ENCODE data around the gene COL6A3.

The COL6A3 gene

GRCh38 chr2:237413777-237414661 is at the start of gene COL6A3:
Gene COL6A3 (minus strand): TSS chr2:237414164. CDS start chr2:237396817, 17,347 bp downstream.
- no peak for TF ChIP-seq ZNF274 (IDR thresholded peaks at IDR 0.05; ENCODE audit: low read depth, low read length)
- H3K4me3 ChIP-seq (ENCODE audit: low read length): no peak within 1 kb of the TSS

GRCh38 chr2:237459741-237460174 is 45.8 kb upstream of the COL6A3 start:
- no peak for TF ChIP-seq ZNF274 (IDR thresholded peaks at IDR 0.05; ENCODE audit: low read depth, low read length)
- no peak overlapping the region for H3K4me3 ChIP-seq (ENCODE audit: low read length)

DNA sequence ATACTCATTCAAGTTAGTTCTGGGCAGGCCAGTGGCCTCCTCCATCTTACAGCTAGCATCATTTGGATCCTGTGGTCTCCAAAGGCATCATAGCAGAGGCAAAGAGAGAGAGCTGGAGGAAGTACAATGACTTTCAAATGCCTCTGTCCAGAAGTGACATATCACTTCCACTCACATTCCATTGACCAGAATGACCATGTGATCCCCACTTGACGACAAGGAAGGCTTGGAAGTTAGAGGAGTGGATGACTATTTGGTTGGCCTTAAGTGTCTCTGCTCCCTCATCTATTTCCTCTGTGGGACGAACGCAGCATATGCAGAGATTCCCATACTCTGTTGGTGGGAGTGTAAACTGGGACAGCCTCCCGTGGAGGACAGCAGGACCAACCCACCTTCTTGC is 45.3 kb upstream of the COL6A3 start:
- H3K4me3 ChIP-seq (ENCODE audit: low read length): no peak overlapping the region
- no peak for TF ChIP-seq ZNF274 (IDR thresholded peaks at IDR 0.05; ENCODE audit: low read depth, low read length)

GRCh38 chr2:237458519-237458918 is 44.6 kb upstream of the COL6A3 start:
- no peak overlapping the region for H3K4me3 ChIP-seq (ENCODE audit: low read length)
- no peak for TF ChIP-seq ZNF274 (IDR thresholded peaks at IDR 0.05; ENCODE audit: low read depth, low read length)

DNA sequence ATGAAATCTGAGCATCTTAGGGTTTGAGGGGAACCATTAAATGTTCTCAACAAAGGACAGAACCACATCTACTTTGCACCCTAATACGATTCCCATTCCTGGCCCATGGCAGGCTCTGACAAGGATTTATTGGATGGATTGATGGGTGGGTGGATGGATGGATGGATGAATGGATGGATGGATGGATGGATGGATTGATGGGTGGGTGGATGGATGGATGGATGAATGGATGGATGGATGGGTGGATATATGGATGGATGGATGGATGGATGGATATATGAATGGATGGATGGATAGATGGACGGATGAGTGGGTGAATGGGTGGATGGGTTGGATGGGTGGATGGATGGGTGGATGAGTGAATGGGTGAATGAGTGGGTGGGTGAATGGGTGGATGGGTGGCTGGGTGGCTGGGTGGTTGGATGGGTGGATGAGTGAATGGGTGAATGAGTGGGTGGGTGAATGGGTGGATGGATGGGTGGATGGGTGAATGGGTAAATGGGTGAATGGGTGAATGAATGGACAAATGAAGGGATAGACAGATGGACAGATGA is 43.5 kb upstream of the COL6A3 start:
- TF ChIP-seq ZNF274 (IDR thresholded peaks at IDR 0.05; ENCODE audit: low read depth, low read length): no peak
- H3K4me3 ChIP-seq (ENCODE audit: low read length): no peak overlapping the region

- TF ChIP-seq ZNF274 (IDR thresholded peaks at IDR 0.05; ENCODE audit: low read depth, low read length): no peak
- H3K4me3 ChIP-seq (ENCODE audit: low read length): no peak overlapping the region
Observed at GRCh38 chr2:237456200-237456843, 42.4 kb upstream of the COL6A3 start.

DNA sequence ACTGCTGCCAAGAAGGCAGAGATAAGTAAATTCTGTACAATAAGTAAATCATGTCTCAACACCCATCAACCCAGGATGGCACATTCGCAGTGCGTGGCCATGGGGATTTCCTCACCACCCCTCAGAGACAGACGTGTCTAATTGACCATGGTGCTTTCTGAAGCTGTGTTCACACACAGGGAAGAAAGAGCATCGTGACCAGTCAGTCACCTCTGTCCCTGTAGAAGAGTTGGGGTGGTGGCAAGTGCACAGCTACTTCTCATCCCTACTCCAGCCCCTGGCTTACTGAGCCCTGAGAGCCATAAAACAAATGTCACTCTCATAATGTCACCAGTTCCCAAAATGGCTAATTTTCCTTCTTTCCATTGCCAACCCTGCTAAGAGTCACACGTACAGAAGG is 41.8 kb upstream of the COL6A3 start:
- TF ChIP-seq ZNF274 (IDR thresholded peaks at IDR 0.05; ENCODE audit: low read depth, low read length): no peak
- H3K4me3 ChIP-seq (ENCODE audit: low read length): no peak overlapping the region

DNA sequence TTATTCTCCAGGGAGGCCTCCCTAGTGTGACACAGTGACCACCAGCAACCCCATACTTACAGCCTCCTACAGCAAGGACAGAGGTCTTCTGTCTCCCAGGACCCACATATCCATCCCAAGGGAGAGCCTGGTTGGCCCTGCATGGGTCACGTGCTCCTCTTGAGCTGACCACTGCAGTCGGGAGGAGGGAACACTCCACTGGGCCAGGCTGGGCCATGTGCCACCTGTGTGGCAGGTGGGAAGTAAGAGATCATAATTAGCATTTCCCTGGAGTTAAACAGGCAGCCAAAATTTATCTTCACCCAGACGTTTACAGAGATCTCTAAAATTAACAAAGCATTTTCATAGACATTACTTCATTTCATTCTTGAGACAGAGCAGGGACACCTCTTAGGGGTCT is 39.7 kb upstream of the COL6A3 start:
- TF ChIP-seq ZNF274 (IDR thresholded peaks at IDR 0.05; ENCODE audit: low read depth, low read length): no peak
- no peak overlapping the region for H3K4me3 ChIP-seq (ENCODE audit: low read length)

GRCh38 chr2:237452861-237453260 is 38.9 kb upstream of the COL6A3 start:
- H3K4me3 ChIP-seq (ENCODE audit: low read length): no peak overlapping the region
- TF ChIP-seq ZNF274 (IDR thresholded peaks at IDR 0.05; ENCODE audit: low read depth, low read length): no peak

- TF ChIP-seq ZNF274 (IDR thresholded peaks at IDR 0.05; ENCODE audit: low read depth, low read length): no peak
- H3K4me3 ChIP-seq (ENCODE audit: low read length): no peak overlapping the region
Observed at GRCh38 chr2:237451643-237452469, 37.9 kb upstream of the COL6A3 start.

DNA sequence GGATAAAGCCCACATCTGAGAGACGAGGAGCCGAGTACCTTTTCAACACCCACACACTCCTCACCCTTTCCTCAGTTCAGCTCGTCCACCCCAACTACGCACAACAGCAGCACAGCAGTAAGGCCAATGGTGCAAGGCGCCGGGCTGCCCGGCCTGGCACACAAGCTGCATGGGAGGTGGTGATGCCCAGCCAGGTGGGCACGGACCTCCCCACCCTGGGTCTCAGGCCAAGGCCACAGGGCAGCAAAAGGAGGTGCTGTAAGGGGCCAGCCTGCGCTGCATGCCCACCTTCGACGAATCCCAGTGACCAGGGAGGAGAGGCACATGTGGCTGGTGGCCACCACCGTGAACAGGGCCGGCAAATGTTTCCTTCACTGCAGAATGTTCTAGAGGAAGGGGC is 36.6 kb upstream of the COL6A3 start:
- no peak overlapping the region for H3K4me3 ChIP-seq (ENCODE audit: low read length)
- TF ChIP-seq ZNF274 (IDR thresholded peaks at IDR 0.05; ENCODE audit: low read depth, low read length): no peak

- TF ChIP-seq ZNF274 (IDR thresholded peaks at IDR 0.05; ENCODE audit: low read depth, low read length): no peak
Observed at GRCh38 chr2:237450108-237450507, 36.1 kb upstream of the COL6A3 start.

GRCh38 chr2:237449193-237449881 is 35.4 kb upstream of the COL6A3 start:
- no peak for TF ChIP-seq ZNF274 (IDR thresholded peaks at IDR 0.05; ENCODE audit: low read depth, low read length)
- no peak overlapping the region for H3K4me3 ChIP-seq (ENCODE audit: low read length)

More at GRCh38 chr2:237450108-237450507, 36.1 kb upstream of the COL6A3 start:
- H3K4me3 ChIP-seq (ENCODE audit: low read length): no peak overlapping the region
